SK-N-SH treated with all-trans-retinoic acid at 6 μM for 48 hours (cell line): ENCODE results near the gene GCC2.

ENCODE experiments used
- ATAC-seq: fragments of 200-7000 bp; cut with Tn5 transposase; 3 replicates; pipeline ENCODE4 v1.9.1; 2020; ENCODE audit warnings: mild to moderate bottlenecking, moderate library complexity
- ARNTL ChIP-seq: fragments of 450-650 bp; formaldehyde crosslinking; IDR thresholded peaks from 2 replicates; pipeline ENCODE4 v1.5.0; 2020; ENCODE audit warnings: low read depth, mild to moderate bottlenecking, moderate library complexity, borderline replicate concordance
- BACH2 ChIP-seq: fragments of 250-450 bp; sonication (Bioruptor Pico); IDR thresholded peaks from 2 replicates; pipeline ENCODE4 v1.9.0; 2021; ENCODE audit warnings: mild to moderate bottlenecking, borderline replicate concordance
- CSDC2 ChIP-seq: fragments of 250-450 bp; sonication (Bioruptor Pico); IDR thresholded peaks from 2 replicates; pipeline ENCODE4 v1.5.0; 2020; ENCODE audit warnings: mild to moderate bottlenecking, moderate library complexity
- ESRRG ChIP-seq: fragments of 250-450 bp; sonication (Bioruptor Pico); IDR thresholded peaks from 2 replicates; pipeline ENCODE4 v1.6.1; 2021; ENCODE audit warnings: mild to moderate bottlenecking
- OSR1 ChIP-seq: fragments of 250-450 bp; sonication (Bioruptor Pico); IDR thresholded peaks from 2 replicates; pipeline ENCODE4 v1.8.0; 2022; ENCODE audit warnings: moderate library complexity, mild to moderate bottlenecking, inconsistent platforms
- RARB ChIP-seq: fragments of 250-450 bp; sonication (Bioruptor Pico); IDR thresholded peaks from 2 replicates; pipeline ENCODE4 v1.8.0; 2021; ENCODE audit warnings: mild to moderate bottlenecking, moderate library complexity
- SNAI2 ChIP-seq: fragments of 250-450 bp; sonication (Bioruptor Pico); IDR thresholded peaks from 2 replicates; pipeline ENCODE4 v1.5.0; 2020; ENCODE audit warnings: mild to moderate bottlenecking, moderate library complexity
- TCF4 ChIP-seq: fragments of 250-450 bp; sonication (Bioruptor Pico); IDR thresholded peaks from 2 replicates; pipeline ENCODE4 v1.8.0; 2021; ENCODE audit warnings: mild to moderate bottlenecking, moderate library complexity, borderline replicate concordance
- TOX ChIP-seq: fragments of 250-450 bp; sonication (Bioruptor Pico); IDR thresholded peaks from 2 replicates; pipeline ENCODE4 v1.8.0; 2021; ENCODE audit warnings: mild to moderate bottlenecking, moderate library complexity, borderline replicate concordance
- ZC3H10 ChIP-seq: fragments of 250-450 bp; sonication (Bioruptor Pico); IDR thresholded peaks from 2 replicates; pipeline ENCODE4 v1.5.1; 2021; ENCODE audit warnings: mild to moderate bottlenecking, moderate library complexity
- ZFP3 ChIP-seq: fragments of 250-450 bp; sonication (Bioruptor Pico); IDR thresholded peaks from 2 replicates; pipeline ENCODE4 v1.5.0; 2020; ENCODE audit warnings: mild to moderate bottlenecking, moderate library complexity
- ZFP30 ChIP-seq: fragments of 450-650 bp; formaldehyde crosslinking; IDR thresholded peaks from 2 replicates; pipeline ENCODE4 v1.5.0; 2022; ENCODE audit warnings: mild to moderate bottlenecking, moderate library complexity
- ZNF565 ChIP-seq: fragments of 450-650 bp; formaldehyde crosslinking; conservative IDR thresholded peaks from 2 replicates; pipeline ENCODE4 v1.5.0; 2020; ENCODE audit warnings: low read depth, mild to moderate bottlenecking, moderate library complexity
- TF ChIP-seq, protein P1 (sequence below): fragments of 250-450 bp; sonication (Bioruptor Pico); IDR thresholded peaks from 2 replicates; pipeline ENCODE4 v1.5.1; 2021; ENCODE audit warnings: mild to moderate bottlenecking, moderate library complexity
- TF ChIP-seq, protein P2 (sequence below): fragments of 250-450 bp; sonication (Bioruptor Pico); IDR thresholded peaks from 2 replicates; pipeline ENCODE4 v1.8.0; 2020; ENCODE audit warnings: mild to moderate bottlenecking, moderate library complexity, borderline replicate concordance
- TF ChIP-seq, protein P3 (sequence below): fragments of 250-450 bp; sonication (Bioruptor Pico); IDR thresholded peaks from 2 replicates; pipeline ENCODE4 v1.5.0; 2020; ENCODE audit warnings: mild to moderate bottlenecking, moderate library complexity
- TF ChIP-seq, protein P4 (sequence below): fragments of 250-450 bp; sonication (Bioruptor Pico); IDR thresholded peaks from 2 replicates; pipeline ENCODE4 v1.5.1; 2020; ENCODE audit warnings: low read depth, mild to moderate bottlenecking, moderate library complexity
- TF ChIP-seq, protein P5 (sequence below): fragments of 250-450 bp; sonication (Bioruptor Pico); IDR thresholded peaks from 2 replicates; pipeline ENCODE4 v1.8.0; 2021; ENCODE audit warnings: low read depth, mild to moderate bottlenecking, moderate library complexity, borderline replicate concordance

The GCC2 gene

DNA sequence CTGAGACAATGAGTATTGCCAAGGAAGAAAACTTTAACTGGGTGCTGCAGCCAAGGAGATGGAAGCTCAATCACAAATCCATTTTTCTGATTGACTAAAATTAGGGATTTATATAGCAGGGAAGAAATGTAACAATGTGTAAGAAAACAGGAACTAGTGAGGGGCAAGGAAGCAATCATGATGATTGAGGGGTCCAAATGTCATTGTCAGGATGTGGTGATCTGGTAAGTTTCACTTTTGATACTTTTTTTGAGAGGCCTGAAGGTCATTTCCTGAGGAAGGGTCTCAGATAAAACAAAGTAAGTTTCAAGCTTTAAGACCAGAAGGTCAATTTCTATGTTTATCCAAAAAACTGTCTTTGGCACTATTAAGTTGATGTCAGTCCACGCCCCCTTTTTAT is 12.0 kb upstream of the GCC2 start:
- no peak for ATAC-seq
- TF ChIP-seq, protein P1, sequence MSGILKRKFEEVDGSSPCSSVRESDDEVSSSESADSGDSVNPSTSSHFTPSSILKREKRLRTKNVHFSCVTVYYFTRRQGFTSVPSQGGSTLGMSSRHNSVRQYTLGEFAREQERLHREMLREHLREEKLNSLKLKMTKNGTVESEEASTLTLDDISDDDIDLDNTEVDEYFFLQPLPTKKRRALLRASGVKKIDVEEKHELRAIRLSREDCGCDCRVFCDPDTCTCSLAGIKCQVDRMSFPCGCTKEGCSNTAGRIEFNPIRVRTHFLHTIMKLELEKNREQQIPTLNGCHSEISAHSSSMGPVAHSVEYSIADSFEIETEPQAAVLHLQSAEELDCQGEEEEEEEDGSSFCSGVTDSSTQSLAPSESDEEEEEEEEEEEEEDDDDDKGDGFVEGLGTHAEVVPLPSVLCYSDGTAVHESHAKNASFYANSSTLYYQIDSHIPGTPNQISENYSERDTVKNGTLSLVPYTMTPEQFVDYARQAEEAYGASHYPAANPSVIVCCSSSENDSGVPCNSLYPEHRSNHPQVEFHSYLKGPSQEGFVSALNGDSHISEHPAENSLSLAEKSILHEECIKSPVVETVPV (CRISPR knock-in tag) = no peak
- TF ChIP-seq, protein P2, sequence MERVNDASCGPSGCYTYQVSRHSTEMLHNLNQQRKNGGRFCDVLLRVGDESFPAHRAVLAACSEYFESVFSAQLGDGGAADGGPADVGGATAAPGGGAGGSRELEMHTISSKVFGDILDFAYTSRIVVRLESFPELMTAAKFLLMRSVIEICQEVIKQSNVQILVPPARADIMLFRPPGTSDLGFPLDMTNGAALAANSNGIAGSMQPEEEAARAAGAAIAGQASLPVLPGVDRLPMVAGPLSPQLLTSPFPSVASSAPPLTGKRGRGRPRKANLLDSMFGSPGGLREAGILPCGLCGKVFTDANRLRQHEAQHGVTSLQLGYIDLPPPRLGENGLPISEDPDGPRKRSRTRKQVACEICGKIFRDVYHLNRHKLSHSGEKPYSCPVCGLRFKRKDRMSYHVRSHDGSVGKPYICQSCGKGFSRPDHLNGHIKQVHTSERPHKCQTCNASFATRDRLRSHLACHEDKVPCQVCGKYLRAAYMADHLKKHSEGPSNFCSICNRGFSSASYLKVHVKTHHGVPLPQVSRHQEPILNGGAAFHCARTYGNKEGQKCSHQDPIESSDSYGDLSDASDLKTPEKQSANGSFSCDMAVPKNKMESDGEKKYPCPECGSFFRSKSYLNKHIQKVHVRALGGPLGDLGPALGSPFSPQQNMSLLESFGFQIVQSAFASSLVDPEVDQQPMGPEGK (CRISPR knock-in tag) = no peak
- TF ChIP-seq TCF4 (CRISPR knock-in tag) = no peak
- no peak for TF ChIP-seq ZNF565 (CRISPR knock-in tag)
- TF ChIP-seq OSR1 (CRISPR knock-in tag) = no peak
- TF ChIP-seq ESRRG (CRISPR knock-in tag) = no peak
- TF ChIP-seq ZFP3 (CRISPR knock-in tag) = no peak
- TF ChIP-seq SNAI2 (CRISPR knock-in tag) = no peak
- TF ChIP-seq CSDC2 (CRISPR knock-in tag) = no peak
- TF ChIP-seq, protein P3, sequence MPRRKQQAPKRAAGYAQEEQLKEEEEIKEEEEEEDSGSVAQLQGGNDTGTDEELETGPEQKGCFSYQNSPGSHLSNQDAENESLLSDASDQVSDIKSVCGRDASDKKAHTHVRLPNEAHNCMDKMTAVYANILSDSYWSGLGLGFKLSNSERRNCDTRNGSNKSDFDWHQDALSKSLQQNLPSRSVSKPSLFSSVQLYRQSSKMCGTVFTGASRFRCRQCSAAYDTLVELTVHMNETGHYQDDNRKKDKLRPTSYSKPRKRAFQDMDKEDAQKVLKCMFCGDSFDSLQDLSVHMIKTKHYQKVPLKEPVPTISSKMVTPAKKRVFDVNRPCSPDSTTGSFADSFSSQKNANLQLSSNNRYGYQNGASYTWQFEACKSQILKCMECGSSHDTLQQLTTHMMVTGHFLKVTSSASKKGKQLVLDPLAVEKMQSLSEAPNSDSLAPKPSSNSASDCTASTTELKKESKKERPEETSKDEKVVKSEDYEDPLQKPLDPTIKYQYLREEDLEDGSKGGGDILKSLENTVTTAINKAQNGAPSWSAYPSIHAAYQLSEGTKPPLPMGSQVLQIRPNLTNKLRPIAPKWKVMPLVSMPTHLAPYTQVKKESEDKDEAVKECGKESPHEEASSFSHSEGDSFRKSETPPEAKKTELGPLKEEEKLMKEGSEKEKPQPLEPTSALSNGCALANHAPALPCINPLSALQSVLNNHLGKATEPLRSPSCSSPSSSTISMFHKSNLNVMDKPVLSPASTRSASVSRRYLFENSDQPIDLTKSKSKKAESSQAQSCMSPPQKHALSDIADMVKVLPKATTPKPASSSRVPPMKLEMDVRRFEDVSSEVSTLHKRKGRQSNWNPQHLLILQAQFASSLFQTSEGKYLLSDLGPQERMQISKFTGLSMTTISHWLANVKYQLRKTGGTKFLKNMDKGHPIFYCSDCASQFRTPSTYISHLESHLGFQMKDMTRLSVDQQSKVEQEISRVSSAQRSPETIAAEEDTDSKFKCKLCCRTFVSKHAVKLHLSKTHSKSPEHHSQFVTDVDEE (CRISPR knock-in tag) = no peak
- no peak for TF ChIP-seq BACH2 (CRISPR knock-in tag)
- no peak for TF ChIP-seq TOX (CRISPR knock-in tag)

DNA sequence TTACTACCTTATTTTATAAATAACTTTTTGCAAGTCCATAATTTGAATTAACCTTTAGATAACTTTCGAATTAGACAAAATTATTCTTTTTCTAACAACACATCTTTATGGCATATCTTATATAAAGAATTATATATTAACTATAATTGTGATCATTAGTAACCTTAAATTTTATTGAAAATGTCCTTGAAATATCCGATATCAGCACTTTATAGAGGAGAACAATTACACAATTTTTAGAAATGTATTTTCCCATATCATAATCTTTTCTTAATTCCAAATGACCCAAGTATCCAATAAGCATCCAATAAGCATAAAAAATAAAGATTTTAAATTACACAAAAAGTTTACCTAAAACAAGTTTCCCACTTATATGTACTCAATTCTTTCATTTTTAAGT is 7.3 kb upstream of the GCC2 start:
- TF ChIP-seq ARNTL (CRISPR knock-in tag) (no peak), ZNF565 (CRISPR knock-in tag) (no peak), RARB (no peak), BACH2 (CRISPR knock-in tag) (no peak), TOX (CRISPR knock-in tag) (no peak), ZFP30 (no peak), ZC3H10 (no peak), CSDC2 (CRISPR knock-in tag) (no peak)
- TF ChIP-seq, protein P4, sequence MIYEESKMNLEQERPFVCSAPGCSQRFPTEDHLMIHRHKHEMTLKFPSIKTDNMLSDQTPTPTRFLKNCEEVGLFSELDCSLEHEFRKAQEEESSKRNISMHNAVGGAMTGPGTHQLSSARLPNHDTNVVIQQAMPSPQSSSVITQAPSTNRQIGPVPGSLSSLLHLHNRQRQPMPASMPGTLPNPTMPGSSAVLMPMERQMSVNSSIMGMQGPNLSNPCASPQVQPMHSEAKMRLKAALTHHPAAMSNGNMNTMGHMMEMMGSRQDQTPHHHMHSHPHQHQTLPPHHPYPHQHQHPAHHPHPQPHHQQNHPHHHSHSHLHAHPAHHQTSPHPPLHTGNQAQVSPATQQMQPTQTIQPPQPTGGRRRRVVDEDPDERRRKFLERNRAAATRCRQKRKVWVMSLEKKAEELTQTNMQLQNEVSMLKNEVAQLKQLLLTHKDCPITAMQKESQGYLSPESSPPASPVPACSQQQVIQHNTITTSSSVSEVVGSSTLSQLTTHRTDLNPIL (CRISPR knock-in tag) = no peak
- TF ChIP-seq, protein P5, sequence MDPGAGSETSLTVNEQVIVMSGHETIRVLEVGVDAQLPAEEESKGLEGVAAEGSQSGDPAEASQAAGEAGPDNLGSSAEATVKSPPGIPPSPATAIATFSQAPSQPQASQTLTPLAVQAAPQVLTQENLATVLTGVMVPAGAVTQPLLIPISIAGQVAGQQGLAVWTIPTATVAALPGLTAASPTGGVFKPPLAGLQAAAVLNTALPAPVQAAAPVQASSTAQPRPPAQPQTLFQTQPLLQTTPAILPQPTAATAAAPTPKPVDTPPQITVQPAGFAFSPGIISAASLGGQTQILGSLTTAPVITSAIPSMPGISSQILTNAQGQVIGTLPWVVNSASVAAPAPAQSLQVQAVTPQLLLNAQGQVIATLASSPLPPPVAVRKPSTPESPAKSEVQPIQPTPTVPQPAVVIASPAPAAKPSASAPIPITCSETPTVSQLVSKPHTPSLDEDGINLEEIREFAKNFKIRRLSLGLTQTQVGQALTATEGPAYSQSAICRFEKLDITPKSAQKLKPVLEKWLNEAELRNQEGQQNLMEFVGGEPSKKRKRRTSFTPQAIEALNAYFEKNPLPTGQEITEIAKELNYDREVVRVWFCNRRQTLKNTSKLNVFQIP (CRISPR knock-in tag) = no peak
- TF ChIP-seq, protein P3 (CRISPR knock-in tag) = no peak
- ATAC-seq = no peak
